Erythroblast (primary cell): Measurements from ENCODE around the gene TRABD2B.

Experiments
- GATA1 ChIP-seq: IDR thresholded peaks from 2 replicates; pipeline ENCODE4 v1.6.1; 2011; ENCODE audit warnings: low read depth, mild to moderate bottlenecking, control low read depth, low read length, moderate library complexity
- POLR2A ChIP-seq: IDR thresholded peaks from 2 replicates; pipeline ENCODE4 v1.6.1; 2011; ENCODE audit warnings: mild to moderate bottlenecking, low read length

DNA sequence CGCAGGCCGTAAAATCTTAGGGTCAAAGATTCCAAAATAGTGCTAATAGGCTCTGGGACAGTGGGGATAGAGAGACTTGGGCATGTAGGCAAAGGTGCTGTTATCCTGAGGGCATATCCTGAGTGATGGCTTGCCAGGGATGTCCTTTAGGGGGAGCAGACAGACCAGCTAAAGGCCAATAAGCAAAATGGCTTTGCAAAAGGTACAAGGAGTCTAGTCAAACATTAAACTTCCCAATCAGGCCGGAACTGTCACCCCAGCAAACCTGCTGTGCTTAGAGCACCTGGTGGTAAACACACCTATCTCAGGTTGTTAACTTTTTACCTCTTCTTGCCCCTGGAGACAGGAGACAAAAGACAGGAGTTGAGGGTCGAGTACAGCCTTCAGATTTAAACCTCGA lies 49.1 kb downstream of the TRABD2B start:
- no peak for TF ChIP-seq POLR2A
- no peak for TF ChIP-seq GATA1
